GM12801 (cell line): Measurements from ENCODE around the gene B3GNT4.

ENCODE experiments used
- CTCF ChIP-seq: IDR thresholded peaks from one replicate; pipeline ENCODE4 v1.5.1; 2011; ENCODE audit warnings: control low read depth; ENCODE audit not compliant: insufficient read length; ENCODE audit errors: extremely low read depth

The B3GNT4 gene

GRCh38 chr12:122190842-122191668 is 12.5 kb upstream of the B3GNT4 start:
- TF ChIP-seq CTCF: peak; percentile 75

- TF ChIP-seq CTCF: no peak
These were observed 11.1 kb upstream of the B3GNT4 start for GRCh38 chr12:122192441-122192840.

- no peak for TF ChIP-seq CTCF
These were observed 8.7 kb upstream of the B3GNT4 start for GRCh38 chr12:122194804-122195203.

- no peak for TF ChIP-seq CTCF
These were observed 8.1 kb upstream of the B3GNT4 start for GRCh38 chr12:122195405-122195804.

- TF ChIP-seq CTCF: no peak
These were observed 5.9 kb upstream of the B3GNT4 start for GRCh38 chr12:122197612-122197966.

DNA sequence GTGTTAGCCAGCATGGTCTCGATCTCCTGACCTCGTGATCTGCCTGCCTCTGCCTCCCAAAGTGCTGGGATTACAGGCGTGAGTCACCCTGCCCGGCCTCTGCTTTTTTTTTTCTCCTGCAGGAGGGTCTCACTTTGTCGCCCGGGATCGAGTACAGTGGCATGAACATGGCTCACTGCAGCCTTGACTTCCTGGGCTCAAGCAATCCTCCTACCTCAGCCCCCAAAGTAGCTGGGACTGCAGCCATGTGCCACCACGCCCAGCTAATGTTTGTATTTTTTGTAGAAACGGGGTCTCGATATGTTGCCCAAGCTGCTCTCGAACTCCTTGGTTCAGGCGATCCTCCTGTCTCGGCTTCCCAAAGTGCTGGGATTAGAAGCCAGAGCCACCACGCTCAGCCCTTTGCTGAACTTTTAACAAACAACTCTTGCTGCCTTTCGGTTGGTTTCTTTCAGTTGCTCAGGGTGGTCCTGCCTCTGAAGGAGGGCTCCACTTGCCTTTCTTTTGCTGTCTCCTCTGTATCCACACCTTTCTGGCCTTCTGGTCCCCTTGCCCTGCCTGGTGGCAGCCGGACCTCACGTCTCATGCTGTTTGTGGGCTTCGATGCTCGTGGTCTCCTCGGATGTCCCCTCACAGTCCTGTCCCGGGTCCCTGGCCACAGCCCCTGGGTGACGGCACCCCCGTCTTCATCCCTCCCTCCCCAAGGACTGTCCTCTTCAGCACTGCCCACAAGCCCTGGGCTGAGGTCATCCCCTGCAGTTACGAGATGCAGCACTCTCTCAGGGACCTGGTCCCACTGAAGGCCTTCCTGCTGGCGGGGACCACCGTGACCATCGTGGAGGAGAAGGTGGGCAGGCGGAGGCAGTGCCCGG is 3.8 kb upstream of the B3GNT4 start:
- TF ChIP-seq CTCF: no peak

GRCh38 chr12:122200541-122201175 is 2.9 kb upstream of the B3GNT4 start:
- no peak for TF ChIP-seq CTCF
